GM18520 (cell line): Measurements from ENCODE around the gene MAP3K1.
"Not testable (repeated sequence)": the region's sequence is repeated elsewhere in the genome, so short reads cannot be mapped to it uniquely, and the experiment has no call there.

Experiments
- ATAC-seq: cut with Tn5 transposase; IDR thresholded peaks from one replicate; pipeline ENCODE4 v1.9.1; 2021; ENCODE audit not compliant: unreplicated experiment

The MAP3K1 gene

GRCh38 chr5:56815658-56816545 lies 553 bp downstream of the MAP3K1 start:
- ATAC-seq = peak; percentile 24

GRCh38 chr5:56816546-56817081 lies 1.3 kb downstream of the MAP3K1 start:
- ATAC-seq = peak; percentile 25

- no peak for ATAC-seq
These were observed 2.1 kb downstream of the MAP3K1 start for GRCh38 chr5:56817263-56818014.

GRCh38 chr5:56818450-56819037 lies 3.2 kb downstream of the MAP3K1 start:
- ATAC-seq = no peak

GRCh38 chr5:56819060-56819881 lies 3.9 kb downstream of the MAP3K1 start:
- ATAC-seq = no peak

GRCh38 chr5:56821868-56822267 lies 6.5 kb downstream of the MAP3K1 start:
- ATAC-seq = not testable (repeated sequence)

GRCh38 chr5:56822981-56823380 lies 7.6 kb downstream of the MAP3K1 start:
- ATAC-seq = no peak

- ATAC-seq = no peak
These were observed 8.7 kb downstream of the MAP3K1 start for GRCh38 chr5:56824019-56824418.

GRCh38 chr5:56825222-56825824 lies 10.0 kb downstream of the MAP3K1 start:
- ATAC-seq = no peak

GRCh38 chr5:56827049-56827448 lies 11.7 kb downstream of the MAP3K1 start:
- no peak for ATAC-seq

- ATAC-seq = no peak
These were observed 12.6 kb downstream of the MAP3K1 start for GRCh38 chr5:56827924-56828323.

- peak; percentile 78 for ATAC-seq
These were observed 14.0 kb downstream of the MAP3K1 start for GRCh38 chr5:56829137-56829908.

- no peak for ATAC-seq
These were observed 16.4 kb downstream of the MAP3K1 start for GRCh38 chr5:56831773-56832172.

- ATAC-seq = no peak
These were observed 18.0 kb downstream of the MAP3K1 start for GRCh38 chr5:56833325-56833724.

- ATAC-seq = no peak
These were observed 22.0 kb downstream of the MAP3K1 start for GRCh38 chr5:56837381-56837780.

- no peak for ATAC-seq
These were observed 22.6 kb downstream of the MAP3K1 start for GRCh38 chr5:56837956-56838355.

- peak; percentile 46 for ATAC-seq
These were observed 23.2 kb downstream of the MAP3K1 start for GRCh38 chr5:56838409-56839039.

- no peak for ATAC-seq
These were observed 23.7 kb downstream of the MAP3K1 start for GRCh38 chr5:56839062-56839461.

- ATAC-seq = no peak
These were observed 25.2 kb downstream of the MAP3K1 start for GRCh38 chr5:56840597-56840996.
